SK-N-MC (cell line): ENCODE measurements around the gene KRT86.

ENCODE experiments used
- EZH2 ChIP-seq: fragments of 200-600 bp; sonication (generic); IDR thresholded peaks from one replicate; pipeline ENCODE4 v1.6.1; 2017; ENCODE audit warnings: antibody characterized with exemption
- FOXP2 ChIP-seq: optimal IDR thresholded peaks from 2 replicates; pipeline ENCODE3; 2011; ENCODE audit warnings: mild to moderate bottlenecking, moderate library complexity; ENCODE audit not compliant: insufficient read depth; ENCODE audit errors: extremely low read length, control extremely low read depth
- POLR2AphosphoS5 ChIP-seq: IDR thresholded peaks from 2 replicates; pipeline ENCODE4 v1.6.1; 2012; ENCODE audit warnings: mild to moderate bottlenecking, low read depth, low read length, borderline replicate concordance

DNA sequence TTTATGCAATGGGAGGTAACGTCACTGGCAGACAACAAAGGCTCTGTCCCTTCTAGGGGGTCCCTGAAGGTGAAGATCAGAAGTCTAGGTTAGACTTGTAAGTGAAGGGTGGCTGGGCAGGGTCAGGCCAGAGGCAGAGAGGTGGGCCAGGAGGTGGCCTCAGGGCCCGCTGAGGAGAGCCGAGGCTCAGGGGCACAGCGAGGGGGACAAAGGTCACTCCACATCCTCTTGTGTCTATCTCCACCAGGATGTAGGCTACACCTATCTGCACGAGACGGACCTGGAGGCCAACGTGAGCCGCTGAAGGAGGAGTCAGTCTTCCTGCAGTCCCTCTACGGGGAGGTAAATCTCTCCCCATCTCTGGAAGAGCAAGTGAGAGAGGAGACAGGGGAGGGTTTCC, 72.6 kb downstream of the KRT86 start:
- TF ChIP-seq EZH2 (no peak), POLR2AphosphoS5 (no peak), FOXP2 (no peak)
